ENCODE data around the gene MIDN. TPM values are rescaled to one million over a fixed set of nuclear protein-coding genes. Genes with fewer than 3 reads are reported as not detected.

Gene MIDN
- polyA plus RNA-seq, 2 of the 4 experiments (the other 2 are of a cell fraction): 9.1 to 31.4 TPM

DNA sequence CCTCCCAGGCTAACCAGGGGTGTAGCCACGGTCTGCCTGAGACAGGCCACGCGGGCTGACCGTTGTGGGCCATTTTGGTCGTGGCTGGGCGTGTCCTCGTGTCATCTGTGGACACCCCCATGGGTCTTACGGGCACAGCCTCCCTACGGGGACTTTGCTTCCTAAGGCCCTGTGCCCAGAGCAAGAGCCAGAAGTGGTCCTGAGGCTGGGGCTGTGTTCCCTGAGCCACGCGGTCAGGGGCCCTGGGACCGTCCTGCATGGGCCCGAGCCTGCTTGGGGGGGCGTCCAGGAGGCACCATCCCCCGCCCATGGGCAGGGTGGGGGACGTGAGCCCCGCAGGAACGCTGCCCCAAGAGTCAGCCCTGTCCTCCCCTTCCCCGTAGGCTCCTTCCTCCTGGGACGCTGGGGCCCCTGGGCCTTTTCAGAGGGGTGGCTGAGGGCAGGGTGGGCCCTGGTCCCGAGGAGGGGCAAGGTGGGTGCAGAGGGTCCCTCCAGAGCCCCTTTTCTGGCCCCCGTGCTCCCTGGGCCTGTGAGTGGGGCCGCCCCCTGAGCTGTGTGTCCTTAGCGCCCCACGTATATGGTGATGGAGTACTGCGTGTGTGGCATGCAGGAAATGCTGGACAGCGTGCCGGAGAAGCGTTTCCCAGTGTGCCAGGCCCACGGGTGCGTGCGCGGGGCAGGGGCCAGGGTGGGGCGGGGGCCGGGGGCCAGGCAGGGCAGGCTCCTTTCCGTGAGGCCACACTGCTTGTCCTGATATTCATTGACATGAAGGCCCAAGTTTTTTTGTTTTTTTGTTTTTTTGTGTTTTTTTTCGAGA, 29.4 kb upstream of the MIDN start (continued):
- TF ChIP-seq, protein P1, sequence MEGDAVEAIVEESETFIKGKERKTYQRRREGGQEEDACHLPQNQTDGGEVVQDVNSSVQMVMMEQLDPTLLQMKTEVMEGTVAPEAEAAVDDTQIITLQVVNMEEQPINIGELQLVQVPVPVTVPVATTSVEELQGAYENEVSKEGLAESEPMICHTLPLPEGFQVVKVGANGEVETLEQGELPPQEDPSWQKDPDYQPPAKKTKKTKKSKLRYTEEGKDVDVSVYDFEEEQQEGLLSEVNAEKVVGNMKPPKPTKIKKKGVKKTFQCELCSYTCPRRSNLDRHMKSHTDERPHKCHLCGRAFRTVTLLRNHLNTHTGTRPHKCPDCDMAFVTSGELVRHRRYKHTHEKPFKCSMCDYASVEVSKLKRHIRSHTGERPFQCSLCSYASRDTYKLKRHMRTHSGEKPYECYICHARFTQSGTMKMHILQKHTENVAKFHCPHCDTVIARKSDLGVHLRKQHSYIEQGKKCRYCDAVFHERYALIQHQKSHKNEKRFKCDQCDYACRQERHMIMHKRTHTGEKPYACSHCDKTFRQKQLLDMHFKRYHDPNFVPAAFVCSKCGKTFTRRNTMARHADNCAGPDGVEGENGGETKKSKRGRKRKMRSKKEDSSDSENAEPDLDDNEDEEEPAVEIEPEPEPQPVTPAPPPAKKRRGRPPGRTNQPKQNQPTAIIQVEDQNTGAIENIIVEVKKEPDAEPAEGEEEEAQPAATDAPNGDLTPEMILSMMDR (IDR thresholded peaks at IDR 0.05): no peak
- TF ChIP-seq, protein P2, sequence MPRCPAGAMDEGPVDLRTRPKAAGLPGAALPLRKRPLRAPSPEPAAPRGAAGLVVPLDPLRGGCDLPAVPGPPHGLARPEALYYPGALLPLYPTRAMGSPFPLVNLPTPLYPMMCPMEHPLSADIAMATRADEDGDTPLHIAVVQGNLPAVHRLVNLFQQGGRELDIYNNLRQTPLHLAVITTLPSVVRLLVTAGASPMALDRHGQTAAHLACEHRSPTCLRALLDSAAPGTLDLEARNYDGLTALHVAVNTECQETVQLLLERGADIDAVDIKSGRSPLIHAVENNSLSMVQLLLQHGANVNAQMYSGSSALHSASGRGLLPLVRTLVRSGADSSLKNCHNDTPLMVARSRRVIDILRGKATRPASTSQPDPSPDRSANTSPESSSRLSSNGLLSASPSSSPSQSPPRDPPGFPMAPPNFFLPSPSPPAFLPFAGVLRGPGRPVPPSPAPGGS (IDR thresholded peaks at IDR 0.05): no peak

DNA sequence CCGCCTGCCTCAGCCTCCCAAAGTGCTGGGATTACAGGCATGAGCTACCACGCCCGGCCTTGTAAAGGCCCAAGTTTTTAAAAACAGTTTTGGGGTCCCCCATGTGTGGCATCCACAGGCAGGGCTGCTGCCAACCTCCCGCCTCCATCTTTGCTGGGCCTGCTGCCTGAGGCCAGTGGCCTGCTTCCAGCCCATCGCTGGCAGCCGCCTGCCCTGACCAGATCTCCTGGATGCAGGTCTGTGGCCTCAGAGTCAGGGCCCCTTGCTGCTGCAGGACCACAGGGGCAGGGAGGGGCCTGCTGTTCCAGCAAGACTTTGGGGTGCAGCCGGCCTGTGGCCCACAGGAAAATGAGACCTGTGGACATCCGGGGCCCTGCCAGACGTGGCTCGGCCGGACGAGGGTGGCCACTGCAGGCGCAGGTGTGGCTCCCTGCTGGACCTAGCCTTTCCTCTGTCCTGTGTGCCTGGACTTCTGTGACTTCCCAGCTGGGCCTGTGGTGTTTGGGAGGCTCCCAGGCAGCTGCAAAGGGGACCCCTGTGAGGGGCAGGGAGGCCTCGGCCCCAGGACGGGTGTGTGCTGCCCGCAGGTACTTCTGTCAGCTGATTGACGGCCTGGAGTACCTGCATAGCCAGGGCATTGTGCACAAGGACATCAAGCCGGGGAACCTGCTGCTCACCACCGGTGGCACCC, 28.5 kb upstream of the MIDN start:
- ATAC-seq (no peak), DNase-seq (ENCODE audit: low read depth in 1 of 2, low spot score in 1 of 2) (no peak), FAIRE-seq (no peak)
- Histone ChIP-seq H3K4me1 (peaks cover 26% of the 10 kb centered on the region), H3K4me2 (no peak overlapping the region), H3K9me3 (no peaks in the 10 kb centered on the region), H3K4me3 (no peak overlapping the region), H3K27ac (no peak overlapping the region)
- no peak for TF ChIP-seq HOXA7 (CRISPR knock-in tag; IDR thresholded peaks at IDR 0.05)
- ChIA-PET POLR2A (no interaction called here), CTCF (interaction anchor here (1.1 to 5.3 kb wide), 12 partner anchors 9 to 107 kb away, joined by 3 to 38 read pairs (median 14); partner anchors contain the start of genes ATP5F1D and CBARP)
- WGBS (ENCODE audit: missing lambda C conversion rate): 91% methylated on average over 7 of the region's 19 CpGs

DNA sequence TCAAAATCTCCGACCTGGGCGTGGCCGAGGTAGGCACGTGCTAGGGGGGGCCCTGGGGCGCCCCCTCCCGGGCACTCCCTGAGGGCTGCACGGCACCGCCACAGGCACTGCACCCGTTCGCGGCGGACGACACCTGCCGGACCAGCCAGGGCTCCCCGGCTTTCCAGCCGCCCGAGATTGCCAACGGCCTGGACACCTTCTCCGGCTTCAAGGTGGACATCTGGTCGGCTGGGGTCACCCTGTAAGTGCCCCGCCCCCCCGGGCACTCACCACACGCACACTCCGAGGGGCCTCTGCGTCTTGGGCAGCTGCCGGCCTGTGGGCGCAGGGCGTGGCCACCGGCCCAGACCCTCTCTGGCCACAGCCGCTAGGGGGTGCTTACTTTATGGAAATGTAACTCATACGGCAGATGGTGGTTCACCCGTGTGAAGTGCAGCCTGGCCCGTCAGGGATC, 27.9 kb upstream of the MIDN start:
- FAIRE-seq (no peak), DNase-seq (ENCODE audit: low read depth in 1 of 2, low spot score in 1 of 2) (peak in 1 of 2 experiments; percentile 50), ATAC-seq (peak in 1 of 2 experiments; percentile 61; a peak in 3 of 6 replicates)
- Histone ChIP-seq H3K27ac (no peak overlapping the region), H3K4me1 (peaks cover 20% of the 10 kb centered on the region), H3K4me2 (no peak overlapping the region), H3K9me3 (no peaks in the 10 kb centered on the region), H3K4me3 (no peak overlapping the region)
- ChIA-PET POLR2A (no interaction called here), CTCF (interaction anchor here (0.8 to 5.3 kb wide), 16 partner anchors 10 to 114 kb away, joined by 3 to 38 read pairs (median 9); partner anchors contain the start of genes ATP5F1D, CBARP and CIRBP)
- WGBS (ENCODE audit: missing lambda C conversion rate): 80% methylated on average over 4 of the region's 33 CpGs
- TF ChIP-seq FOXS1 (CRISPR knock-in tag; IDR thresholded peaks at IDR 0.05) (no peak), RNF2 (IDR thresholded peaks at IDR 0.05; ENCODE audit: borderline replicate concordance, low read depth) (no peak), RARB (CRISPR knock-in tag; IDR thresholded peaks at IDR 0.05) (no peak)
- TF ChIP-seq, protein P1 (IDR thresholded peaks at IDR 0.05): 0 out of 3 replicates have a peak, but pooled peaks have one; percentile 14

DNA sequence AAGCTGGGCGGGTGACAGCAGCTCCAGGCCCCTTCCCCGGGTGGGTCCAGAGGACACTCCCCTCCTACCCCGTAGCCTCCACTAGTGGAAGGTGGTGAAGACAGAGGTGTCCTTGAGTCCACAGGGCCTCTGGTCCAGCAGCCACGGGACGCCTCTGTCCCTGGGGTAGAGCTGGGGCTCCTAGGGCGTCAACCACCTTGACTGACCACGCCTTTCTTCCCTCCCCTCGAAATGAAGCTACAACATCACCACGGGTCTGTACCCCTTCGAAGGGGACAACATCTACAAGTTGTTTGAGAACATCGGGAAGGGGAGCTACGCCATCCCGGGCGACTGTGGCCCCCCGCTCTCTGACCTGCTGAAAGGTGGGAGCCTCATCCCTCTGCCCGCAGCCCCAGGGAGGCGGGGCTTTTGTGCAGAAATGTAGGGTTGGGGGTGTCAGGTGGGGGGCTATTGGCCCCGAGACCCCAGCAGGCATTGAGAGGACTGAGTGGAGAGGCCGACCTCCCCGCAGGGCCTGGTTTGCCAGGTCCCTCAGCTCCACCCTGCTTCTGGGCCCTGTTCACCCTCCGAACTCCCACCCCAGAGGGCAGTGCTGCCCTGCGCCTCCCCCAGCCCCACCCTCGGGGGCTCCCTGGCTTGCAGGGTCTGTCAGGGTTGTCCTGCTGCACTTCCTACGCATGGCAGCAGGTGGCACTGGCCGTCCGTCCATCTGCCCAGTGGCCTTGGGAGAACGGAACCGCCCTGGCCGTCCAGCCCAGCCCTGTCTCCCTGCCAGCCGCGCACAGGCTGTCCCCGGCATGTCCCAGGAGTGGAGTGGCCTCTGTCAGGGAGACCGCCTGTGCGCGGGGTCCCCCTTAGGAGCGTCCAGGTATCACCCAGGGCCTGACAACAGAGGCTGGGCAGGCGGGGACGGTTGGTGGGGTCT, 27.1 kb upstream of the MIDN start:
- Histone ChIP-seq H3K9me3 (no peaks in the 10 kb centered on the region), H3K4me1 (peaks cover 14% of the 10 kb centered on the region; the same call in 1 of the 3 replicates), H3K4me3 (no peak overlapping the region), H3K27ac (0 out of 6 replicates have a peak overlapping the region, but pooled peaks of 1 of the 2 experiments have one; percentile 48), H3K4me2 (no peak overlapping the region)
- CTCF ChIA-PET: interaction anchor here (0.6 to 5.3 kb wide), 23 partner anchors 9 to 202 kb away, joined by 3 to 38 read pairs (median 6); partner anchors contain the start of genes ATP5F1D, CBARP and CIRBP
- 67% methylated on average over 23 of the region's 38 CpGs for WGBS (ENCODE audit: missing lambda C conversion rate)
- POLR2A ChIA-PET: no interaction called here
- ATAC-seq: peak; percentile 45 to 76; a peak in 5 of 6 replicates
- peak in 1 of 2 experiments; percentile 61 for DNase-seq (ENCODE audit: low read depth in 1 of 2, low spot score in 1 of 2)
- FAIRE-seq: no peak
- TF ChIP-seq MYC (IDR thresholded peaks at IDR 0.05; ENCODE audit: borderline replicate concordance, low read length): no peak
- TF ChIP-seq CEBPB (IDR thresholded peaks at IDR 0.05): no peak
- TF ChIP-seq EHMT2 (IDR thresholded peaks at IDR 0.05; ENCODE audit: low read depth): no peak
- TF ChIP-seq CHD4 (IDR thresholded peaks at IDR 0.05; ENCODE audit: borderline replicate concordance): no peak
- TF ChIP-seq SMC3 (IDR thresholded peaks at IDR 0.05): peak; percentile 31; the same call in 1 of the 3 replicates
- TF ChIP-seq MAZ (IDR thresholded peaks at IDR 0.05; ENCODE audit: borderline replicate concordance, low read depth, low read length): no peak
- TF ChIP-seq ZC3H11A (IDR thresholded peaks at IDR 0.05): no peak
- no peak for TF ChIP-seq CHD2 (IDR thresholded peaks at IDR 0.05; ENCODE audit: low read length, partially characterized antibody)
- TF ChIP-seq JUNB (IDR thresholded peaks at IDR 0.05): no peak
- TF ChIP-seq RNF2 (IDR thresholded peaks at IDR 0.05; ENCODE audit: borderline replicate concordance, low read depth): no peak
- TF ChIP-seq, protein P3, sequence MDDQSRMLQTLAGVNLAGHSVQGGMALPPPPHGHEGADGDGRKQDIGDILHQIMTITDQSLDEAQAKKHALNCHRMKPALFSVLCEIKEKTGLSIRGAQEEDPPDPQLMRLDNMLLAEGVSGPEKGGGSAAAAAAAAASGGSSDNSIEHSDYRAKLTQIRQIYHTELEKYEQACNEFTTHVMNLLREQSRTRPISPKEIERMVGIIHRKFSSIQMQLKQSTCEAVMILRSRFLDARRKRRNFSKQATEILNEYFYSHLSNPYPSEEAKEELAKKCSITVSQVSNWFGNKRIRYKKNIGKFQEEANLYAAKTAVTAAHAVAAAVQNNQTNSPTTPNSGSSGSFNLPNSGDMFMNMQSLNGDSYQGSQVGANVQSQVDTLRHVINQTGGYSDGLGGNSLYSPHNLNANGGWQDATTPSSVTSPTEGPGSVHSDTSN (IDR thresholded peaks at IDR 0.05): no peak
- no peak for TF ChIP-seq KDM5A (IDR thresholded peaks at IDR 0.05)

Data from A549 (cell line).